Omental fat pad (tissue), 4 donors: Measurements from ENCODE around the gene PRSS2. TPM values are rescaled to one million over a fixed set of nuclear protein-coding genes. Genes with fewer than 3 reads are reported as not detected.

Experiments used
- ATAC-seq: fragments of 150-250 bp; one replicate; pipeline ENCODE4 v1.9.1; 2016; ENCODE audit warnings: mild to moderate bottlenecking, moderate library complexity; ENCODE audit not compliant: low FRiP score
- DNase-seq: peaks from one replicate; pipeline ENCODE4 v3.0.0-alpha.2; 2019; ENCODE audit warnings: low spot score
- CTCF ChIP-seq, 3 donors: fragments of 450-650 bp; IDR thresholded peaks; one replicate each; pipeline ENCODE4 v1.5.1; 2016 to 2017; ENCODE audit warnings: antibody characterized with exemption in 3 of 3, mild to moderate bottlenecking in 3 of 3, moderate library complexity in 2 of 3
- total RNA-seq, 4 donors: library from RNA; depleted of rRNA; stranded (reverse); fragments of >200 nt; gene quantifications; one replicate each; pipeline ENCODE4 v1.1.0, GENCODE V29; 2016

The PRSS2 gene
- total RNA-seq, 4 donors from 2014 or later = 0.72 to 1.3 TPM; not detected in 2

DNA sequence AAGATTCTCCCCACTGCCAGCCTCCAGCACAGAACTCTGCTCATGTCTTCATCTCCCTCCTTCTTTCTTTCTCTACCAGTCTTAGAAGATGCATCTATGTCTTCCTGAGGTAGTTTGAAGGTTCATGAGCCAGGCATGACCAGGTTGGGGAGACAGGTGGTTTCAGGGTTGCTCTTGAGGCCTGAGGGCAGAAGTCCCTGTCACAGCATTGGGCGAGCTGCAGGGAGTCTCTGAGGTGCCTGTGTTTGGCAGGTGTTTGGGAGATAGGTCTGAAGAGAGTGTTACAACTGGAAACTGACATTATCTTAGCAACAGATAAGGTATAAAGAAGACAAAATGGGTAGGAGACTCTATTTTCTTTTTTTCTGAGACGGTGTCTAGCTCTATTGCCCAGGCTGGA is 18.7 kb downstream of the PRSS2 start:
- ATAC-seq = no peak
- no peak for DNase-seq
- no peak for TF ChIP-seq CTCF (IDR thresholded peaks at IDR 0.05)

GRCh38 chr7:142790056-142790455 is 19.3 kb downstream of the PRSS2 start:
- DNase-seq = no peak
- no peak for ATAC-seq
- TF ChIP-seq CTCF (IDR thresholded peaks at IDR 0.05) = no peak

GRCh38 chr7:142790555-142790954 is 19.8 kb downstream of the PRSS2 start:
- DNase-seq = no peak
- no peak for TF ChIP-seq CTCF (IDR thresholded peaks at IDR 0.05)

GRCh38 chr7:142791502-142791901 is 20.7 kb downstream of the PRSS2 start:
- TF ChIP-seq CTCF (IDR thresholded peaks at IDR 0.05) = no peak
- ATAC-seq (no peak), DNase-seq (no peak)

More at GRCh38 chr7:142790555-142790954, 19.8 kb downstream of the PRSS2 start:
- no peak for ATAC-seq

- DNase-seq (no peak), ATAC-seq (no peak)
- TF ChIP-seq CTCF (IDR thresholded peaks at IDR 0.05) = no peak
Observed at GRCh38 chr7:142792129-142792528, 21.4 kb downstream of the PRSS2 start.

DNA sequence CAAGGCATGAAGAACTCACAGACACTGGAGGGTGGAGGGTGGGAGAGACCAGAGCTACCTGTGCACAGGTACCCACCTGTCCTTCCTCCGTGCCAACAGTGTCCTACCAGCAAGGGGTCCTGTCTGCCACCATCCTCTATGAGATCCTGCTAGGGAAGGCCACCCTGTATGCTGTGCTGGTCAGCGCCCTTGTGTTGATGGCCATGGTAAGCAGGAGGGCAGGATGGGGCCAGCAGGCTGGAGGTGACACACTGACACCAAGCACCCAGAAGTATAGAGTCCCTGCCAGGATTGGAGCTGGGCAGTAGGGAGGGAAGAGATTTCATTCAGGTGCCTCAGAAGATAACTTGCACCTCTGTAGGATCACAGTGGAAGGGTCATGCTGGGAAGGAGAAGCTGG is 21.8 kb downstream of the PRSS2 start:
- no peak for ATAC-seq
- TF ChIP-seq CTCF (IDR thresholded peaks at IDR 0.05) = no peak
- DNase-seq = no peak

DNA sequence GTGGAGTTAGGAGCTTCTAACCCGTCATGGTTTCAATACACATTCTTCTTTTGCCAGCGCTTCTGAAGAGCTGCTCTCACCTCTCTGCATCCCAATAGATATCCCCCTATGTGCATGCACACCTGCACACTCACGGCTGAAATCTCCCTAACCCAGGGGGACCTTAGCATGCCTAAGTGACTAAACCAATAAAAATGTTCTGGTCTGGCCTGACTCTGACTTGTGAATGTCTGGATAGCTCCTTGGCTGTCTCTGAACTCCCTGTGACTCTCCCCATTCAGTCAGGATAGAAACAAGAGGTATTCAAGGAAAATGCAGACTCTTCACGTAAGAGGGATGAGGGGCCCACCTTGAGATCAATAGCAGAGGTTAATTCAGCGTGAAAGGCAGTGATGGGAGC is 22.4 kb downstream of the PRSS2 start:
- DNase-seq = no peak
- ATAC-seq = no peak

More for the DNA sequence above, 22.4 kb downstream of the PRSS2 start:
- TF ChIP-seq CTCF (IDR thresholded peaks at IDR 0.05) = no peak
